DND-41 (cell line): ENCODE results near the gene SLC17A9.
A peak's percentile ranks its signal among the peaks of the same experiment; 100 is the strongest.

Experiments
- ATAC-seq: fragments of 200-7000 bp; cut with Tn5 transposase; 3 replicates; pipeline ENCODE4 v1.9.1; 2021; ENCODE audit warnings: low read depth; ENCODE audit not compliant: insufficient read depth
- DNase-seq: peaks from one replicate; pipeline ENCODE4 v3.0.0-alpha.2; 2020
- H2AFZ ChIP-seq: 2 replicates; pipeline ENCODE4 v1.6.0; 2012; ENCODE audit warnings: low read depth, low read length
- H3K27ac ChIP-seq: 2 replicates; pipeline ENCODE4 v1.5.1; 2012; ENCODE audit warnings: low read length, inconsistent platforms
- H3K27me3 ChIP-seq: fragments of 200-600 bp; sonication (generic); 2 replicates; pipeline ENCODE4 v1.6.0; 2012; ENCODE audit warnings: low read length, mild to moderate bottlenecking, inconsistent platforms; ENCODE audit not compliant: insufficient read depth, poor library complexity
- H3K36me3 ChIP-seq: 2 replicates; pipeline ENCODE4 v1.5.1; 2012; ENCODE audit warnings: low read length, inconsistent platforms; ENCODE audit not compliant: insufficient read depth
- H3K4me1 ChIP-seq: 2 replicates; pipeline ENCODE4 v1.5.1; 2012; ENCODE audit warnings: mild to moderate bottlenecking, low read length; ENCODE audit not compliant: insufficient read depth
- H3K4me2 ChIP-seq: 2 replicates; pipeline ENCODE4 v1.6.0; 2012; ENCODE audit warnings: mild to moderate bottlenecking, moderate library complexity, low read length, inconsistent platforms; ENCODE audit not compliant: insufficient read depth
- H3K4me3 ChIP-seq, 2 experiments: fragments of 200-600 bp in 1 of 2; shearing (Covaris generic) in 1 of 2; 2 replicates each; pipeline ENCODE4 v1.5.1; 2012 to 2016; ENCODE audit warnings: inconsistent platforms in 2 of 2, low read length in 2 of 2, mild to moderate bottlenecking in 2 of 2, low read depth in 1 of 2, moderate library complexity in 1 of 2
- H3K79me2 ChIP-seq: 2 replicates; pipeline ENCODE4 v1.6.0; 2012; ENCODE audit warnings: low read length, inconsistent platforms; ENCODE audit not compliant: insufficient read depth
- H3K9ac ChIP-seq: 2 replicates; pipeline ENCODE4 v1.6.0; 2012; ENCODE audit warnings: low read depth, mild to moderate bottlenecking, inconsistent platforms, low read length, moderate library complexity
- H3K9me3 ChIP-seq: 2 replicates; pipeline ENCODE4 v1.5.1; 2012; ENCODE audit warnings: low read length, moderate library complexity, mild to moderate bottlenecking, inconsistent platforms; ENCODE audit not compliant: insufficient read depth, severe bottlenecking
- H4K20me1 ChIP-seq: 2 replicates; pipeline ENCODE4 v1.6.0; 2012; ENCODE audit warnings: low read length; ENCODE audit not compliant: insufficient read depth
- EZH2 ChIP-seq: IDR thresholded peaks from 3 replicates; pipeline ENCODE4 v1.6.1; 2012; ENCODE audit warnings: borderline replicate concordance, low read depth, mild to moderate bottlenecking, moderate library complexity, low read length, inconsistent platforms; ENCODE audit not compliant: severe bottlenecking
- TF ChIP-seq, protein P1 (sequence below): IDR thresholded peaks from 2 replicates; pipeline ENCODE4 v1.5.1; 2012; ENCODE audit warnings: borderline replicate concordance, low read length, moderate library complexity, mild to moderate bottlenecking; ENCODE audit not compliant: poor library complexity, severe bottlenecking; ENCODE audit errors: extremely low read depth

Gene SLC17A9

DNA sequence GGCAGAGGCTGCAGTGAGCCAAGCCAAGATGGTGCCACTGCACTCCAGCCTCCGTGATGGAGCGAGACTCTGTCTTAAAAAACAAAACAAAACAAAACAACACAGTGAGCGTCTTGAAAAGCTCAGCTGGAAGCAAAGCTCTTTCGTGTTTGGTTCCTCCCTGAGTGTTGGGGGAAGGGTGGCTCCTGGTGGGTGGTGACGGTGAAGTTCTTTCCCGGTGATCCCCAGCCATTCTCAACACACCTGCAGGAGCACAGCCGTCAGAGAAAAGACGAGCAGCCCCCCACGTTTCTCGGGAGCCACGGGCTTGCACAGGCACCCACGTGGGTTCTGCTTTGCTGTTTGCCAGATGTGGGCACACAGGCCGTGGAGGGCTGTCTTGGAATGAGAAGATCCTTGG is 51.0 kb downstream of the SLC17A9 start:
- Histone ChIP-seq H2AFZ (no peak overlapping the region), H4K20me1 (peaks cover 21% of the 10 kb centered on the region), H3K4me3 (no peak overlapping the region), H3K27me3 (peaks cover 4% of the 10 kb centered on the region), H3K4me1 (peaks cover 50% of the 10 kb centered on the region), H3K27ac (no peak overlapping the region), H3K9me3 (no peaks in the 10 kb centered on the region), H3K9ac (no peak overlapping the region), H3K79me2 (peaks cover 23% of the 10 kb centered on the region), H3K36me3 (0 out of 2 replicates have a peak, but pooled peaks cover 3% of the 10 kb centered on the region), H3K4me2 (peak overlapping the region; percentile 24)
- no peak for ATAC-seq
- DNase-seq, result no peak
- TF ChIP-seq EZH2, result no peak
- TF ChIP-seq, protein P1, sequence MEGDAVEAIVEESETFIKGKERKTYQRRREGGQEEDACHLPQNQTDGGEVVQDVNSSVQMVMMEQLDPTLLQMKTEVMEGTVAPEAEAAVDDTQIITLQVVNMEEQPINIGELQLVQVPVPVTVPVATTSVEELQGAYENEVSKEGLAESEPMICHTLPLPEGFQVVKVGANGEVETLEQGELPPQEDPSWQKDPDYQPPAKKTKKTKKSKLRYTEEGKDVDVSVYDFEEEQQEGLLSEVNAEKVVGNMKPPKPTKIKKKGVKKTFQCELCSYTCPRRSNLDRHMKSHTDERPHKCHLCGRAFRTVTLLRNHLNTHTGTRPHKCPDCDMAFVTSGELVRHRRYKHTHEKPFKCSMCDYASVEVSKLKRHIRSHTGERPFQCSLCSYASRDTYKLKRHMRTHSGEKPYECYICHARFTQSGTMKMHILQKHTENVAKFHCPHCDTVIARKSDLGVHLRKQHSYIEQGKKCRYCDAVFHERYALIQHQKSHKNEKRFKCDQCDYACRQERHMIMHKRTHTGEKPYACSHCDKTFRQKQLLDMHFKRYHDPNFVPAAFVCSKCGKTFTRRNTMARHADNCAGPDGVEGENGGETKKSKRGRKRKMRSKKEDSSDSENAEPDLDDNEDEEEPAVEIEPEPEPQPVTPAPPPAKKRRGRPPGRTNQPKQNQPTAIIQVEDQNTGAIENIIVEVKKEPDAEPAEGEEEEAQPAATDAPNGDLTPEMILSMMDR, result no peak

DNA sequence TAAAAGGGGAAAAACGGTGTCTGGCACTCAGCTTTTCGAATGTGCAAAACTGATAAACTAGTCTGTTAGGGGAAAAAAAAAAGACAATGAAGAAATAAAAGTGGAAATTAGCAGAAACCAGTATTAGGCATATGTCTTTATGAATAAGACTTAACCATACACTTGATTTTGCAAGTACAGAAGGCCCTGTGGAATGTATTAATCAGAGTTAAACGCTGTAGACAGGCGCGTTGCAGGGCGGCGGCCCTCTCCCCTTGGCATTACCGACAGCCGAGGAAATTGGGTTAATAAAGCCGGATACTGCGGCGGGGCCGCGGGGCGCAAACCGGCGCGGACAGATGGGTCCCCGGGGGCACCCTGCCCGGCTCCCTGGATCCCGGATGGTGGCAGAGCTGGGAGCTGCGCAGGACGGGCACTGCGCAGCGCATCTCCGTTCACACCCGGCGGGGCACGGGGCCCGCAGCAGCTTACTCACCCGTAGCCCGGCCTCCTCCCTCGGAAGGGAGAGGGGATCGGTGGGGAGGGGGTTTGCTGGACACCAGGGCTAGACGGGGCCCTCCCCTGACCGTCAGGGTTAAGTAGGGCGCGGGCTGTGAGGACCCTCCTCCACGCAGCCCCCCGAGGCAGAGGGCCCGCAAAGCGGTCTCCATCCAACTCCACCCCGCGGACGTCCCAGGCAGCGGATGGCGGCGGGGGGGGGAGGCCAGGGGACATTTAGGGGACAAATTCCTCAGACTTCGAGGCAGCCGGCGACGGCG is 52.3 kb downstream of the SLC17A9 start:
- peak overlapping the region; percentile 95; the same call in 1 of the 2 replicates for H3K9ac ChIP-seq
- H3K4me2 ChIP-seq, result peak overlapping the region; percentile 97
- DNase-seq (no peak), ATAC-seq (no peak)
- no peaks in the 10 kb centered on the region for H3K9me3 ChIP-seq
- H3K4me3 ChIP-seq, result peak overlapping the region in 1 of 2 experiments; percentile 95; a peak in 1 of 4 replicates
- no peak overlapping the region for H2AFZ ChIP-seq
- peaks cover 3% of the 10 kb centered on the region; the same call in 1 of the 2 replicates for H3K36me3 ChIP-seq
- TF ChIP-seq, protein P1, result no peak
- TF ChIP-seq EZH2, result no peak
- peaks cover 4% of the 10 kb centered on the region for H3K27me3 ChIP-seq
- H3K27ac ChIP-seq, result no peak overlapping the region
- peaks cover 31% of the 10 kb centered on the region for H3K79me2 ChIP-seq
- H4K20me1 ChIP-seq, result peaks cover 17% of the 10 kb centered on the region
- H3K4me1 ChIP-seq, result peaks cover 62% of the 10 kb centered on the region

DNA sequence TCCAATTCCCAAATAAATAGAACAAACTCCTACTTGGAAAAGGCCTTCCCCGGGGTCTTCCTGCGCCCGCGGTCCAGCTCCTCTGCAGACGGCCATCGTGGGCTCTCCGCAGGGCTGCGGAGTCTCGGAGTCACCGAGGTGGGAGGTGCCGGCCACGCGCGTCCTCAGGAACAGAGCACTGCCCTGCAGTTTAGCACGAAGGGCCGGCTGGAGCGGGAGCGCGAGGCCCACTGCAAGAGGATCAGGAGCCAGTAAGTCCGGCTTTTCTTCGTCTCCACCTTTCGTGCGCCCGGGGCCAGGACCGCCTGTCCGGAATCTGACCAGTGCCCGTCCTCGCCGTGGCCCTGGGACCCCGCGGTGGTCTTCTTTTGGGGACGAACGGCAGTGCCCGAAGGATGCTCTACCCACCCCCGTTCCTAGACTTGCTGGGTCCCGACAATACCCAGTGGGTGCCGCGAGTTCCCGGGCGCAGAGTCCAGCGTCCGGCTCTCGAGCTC is 52.9 kb downstream of the SLC17A9 start:
- peaks cover 66% of the 10 kb centered on the region for H3K4me1 ChIP-seq
- H3K9ac ChIP-seq, result peak overlapping the region; percentile 95; the same call in 1 of the 2 replicates
- no peak for TF ChIP-seq EZH2
- TF ChIP-seq, protein P1, result no peak
- no peaks in the 10 kb centered on the region; the same call in 1 of the 2 replicates for H3K36me3 ChIP-seq
- peaks cover 31% of the 10 kb centered on the region for H3K79me2 ChIP-seq
- no peaks in the 10 kb centered on the region for H3K9me3 ChIP-seq
- H3K27ac ChIP-seq, result no peak overlapping the region
- no peak for DNase-seq
- H3K27me3 ChIP-seq, result peaks cover 4% of the 10 kb centered on the region
- H3K4me3 ChIP-seq, result peak overlapping the region in 1 of 2 experiments; percentile 95; a peak in 2 of 4 replicates
- peak overlapping the region; percentile 97 for H3K4me2 ChIP-seq
- peaks cover 17% of the 10 kb centered on the region for H4K20me1 ChIP-seq
- no peak for ATAC-seq
- H2AFZ ChIP-seq, result no peak overlapping the region
